D721Med (cell line): Measurements from ENCODE around the gene TRUB1.

ENCODE experiments used
- DNase-seq: peaks from one replicate; pipeline ENCODE4 v3.0.0; 2011; ENCODE audit warnings: low spot score; ENCODE audit not compliant: insufficient read length
- FAIRE-seq: peaks from 2 replicates; lab custom pipeline; 2011; peaks lifted over from hg19 to GRCh38; lab: Jason Lieb, UNC
- TF ChIP-seq, protein P1 (sequence below): IDR thresholded peaks from 2 replicates; pipeline ENCODE4 v1.5.1; 2012; ENCODE audit warnings: mild to moderate bottlenecking, control low read depth; ENCODE audit not compliant: insufficient read depth; ENCODE audit errors: missing control alignments

The TRUB1 gene

GRCh38 chr10:114915294-114915693 is 22.7 kb upstream of the TRUB1 start:
- DNase-seq, result no peak
- no peak for FAIRE-seq
- TF ChIP-seq, protein P1, sequence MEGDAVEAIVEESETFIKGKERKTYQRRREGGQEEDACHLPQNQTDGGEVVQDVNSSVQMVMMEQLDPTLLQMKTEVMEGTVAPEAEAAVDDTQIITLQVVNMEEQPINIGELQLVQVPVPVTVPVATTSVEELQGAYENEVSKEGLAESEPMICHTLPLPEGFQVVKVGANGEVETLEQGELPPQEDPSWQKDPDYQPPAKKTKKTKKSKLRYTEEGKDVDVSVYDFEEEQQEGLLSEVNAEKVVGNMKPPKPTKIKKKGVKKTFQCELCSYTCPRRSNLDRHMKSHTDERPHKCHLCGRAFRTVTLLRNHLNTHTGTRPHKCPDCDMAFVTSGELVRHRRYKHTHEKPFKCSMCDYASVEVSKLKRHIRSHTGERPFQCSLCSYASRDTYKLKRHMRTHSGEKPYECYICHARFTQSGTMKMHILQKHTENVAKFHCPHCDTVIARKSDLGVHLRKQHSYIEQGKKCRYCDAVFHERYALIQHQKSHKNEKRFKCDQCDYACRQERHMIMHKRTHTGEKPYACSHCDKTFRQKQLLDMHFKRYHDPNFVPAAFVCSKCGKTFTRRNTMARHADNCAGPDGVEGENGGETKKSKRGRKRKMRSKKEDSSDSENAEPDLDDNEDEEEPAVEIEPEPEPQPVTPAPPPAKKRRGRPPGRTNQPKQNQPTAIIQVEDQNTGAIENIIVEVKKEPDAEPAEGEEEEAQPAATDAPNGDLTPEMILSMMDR, result no peak

GRCh38 chr10:114916653-114917052 is 21.3 kb upstream of the TRUB1 start:
- DNase-seq (no peak), FAIRE-seq (no peak)
- TF ChIP-seq, protein P1, result no peak

DNA sequence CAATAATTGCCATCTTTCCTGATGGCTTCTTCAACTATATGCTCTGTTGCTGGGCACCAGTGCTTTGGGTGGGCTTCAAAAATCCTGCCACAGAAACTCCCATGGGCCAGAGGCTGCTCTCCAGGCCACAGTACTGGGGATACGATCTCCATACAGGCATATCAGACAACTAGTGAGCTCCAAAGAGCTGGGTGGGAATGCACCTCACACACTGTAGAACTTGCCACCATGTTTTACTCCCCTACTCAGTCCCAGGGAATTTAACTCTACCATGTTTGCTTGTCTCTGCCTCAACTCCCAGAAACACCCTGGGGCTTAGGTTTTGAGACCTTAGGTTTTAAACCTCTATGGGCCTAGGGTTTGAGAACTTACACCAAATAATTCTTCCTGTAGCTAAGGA is 20.5 kb upstream of the TRUB1 start:
- FAIRE-seq (no peak), DNase-seq (no peak)
- TF ChIP-seq, protein P1, result no peak

DNA sequence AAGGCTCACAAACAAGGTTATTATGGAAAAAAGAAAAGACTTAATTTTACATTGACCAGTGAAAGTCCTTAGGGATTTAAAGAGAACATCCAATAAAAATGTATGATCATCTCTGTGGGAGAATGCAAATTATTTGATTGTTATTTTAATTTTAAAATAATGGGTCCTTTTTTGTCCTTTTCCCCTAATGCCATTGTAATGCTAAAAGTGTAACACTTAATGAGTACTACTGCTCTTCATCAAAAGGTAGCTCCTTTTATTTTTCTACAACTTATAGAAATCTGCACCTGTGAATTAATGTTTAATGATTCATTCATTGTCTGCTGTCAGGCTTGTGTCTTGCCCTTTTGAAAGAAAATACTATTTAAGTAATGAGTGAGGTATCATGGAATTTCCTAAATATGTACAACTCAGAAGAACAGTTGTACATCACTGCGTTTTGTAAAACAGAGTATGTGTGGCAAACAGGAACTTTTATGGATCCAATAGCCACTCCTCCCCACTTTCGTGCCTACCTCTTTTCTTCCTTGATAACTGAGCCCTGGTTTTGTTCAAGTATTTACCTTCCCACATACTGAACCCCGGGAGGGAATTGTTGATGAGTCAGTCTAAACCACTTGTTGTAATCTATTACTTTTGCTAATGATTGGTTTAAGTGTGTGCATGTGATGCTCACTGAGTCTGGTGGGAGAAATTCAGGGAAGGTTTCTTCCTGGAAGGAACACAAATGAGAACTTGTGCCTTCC is 19.9 kb upstream of the TRUB1 start:
- no peak for DNase-seq
- TF ChIP-seq, protein P1, result no peak
- no peak for FAIRE-seq

GRCh38 chr10:114920459-114920858 is 17.5 kb upstream of the TRUB1 start:
- TF ChIP-seq, protein P1, result no peak
- DNase-seq, result no peak
- FAIRE-seq, result no peak

DNA sequence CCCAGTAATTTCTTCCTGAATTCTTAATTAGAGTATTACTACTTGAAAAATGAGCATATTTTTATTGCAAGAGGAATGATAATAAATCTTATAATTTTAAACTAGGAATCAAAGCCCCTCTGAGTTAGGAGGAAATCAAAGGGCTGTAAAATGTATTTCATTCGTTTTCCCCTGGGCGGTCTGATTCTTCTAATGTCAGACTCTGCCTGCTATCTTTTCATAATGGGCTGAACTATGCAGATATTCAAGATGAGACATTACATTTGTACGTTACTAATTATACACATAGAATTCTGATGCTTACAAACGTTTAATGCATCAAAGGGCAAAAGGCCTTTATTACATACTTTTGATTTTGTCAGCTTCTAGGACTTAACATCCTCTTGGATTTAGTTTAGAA is 16.0 kb upstream of the TRUB1 start:
- TF ChIP-seq, protein P1, result no peak
- no peak for FAIRE-seq
- no peak for DNase-seq

- DNase-seq, result no peak
- FAIRE-seq, result no peak
- TF ChIP-seq, protein P1, result no peak
Measured at GRCh38 chr10:114923551-114923950, 14.4 kb upstream of the TRUB1 start.
